K562 (cell line): ENCODE measurements around the gene SYNE1.

Source experiments
- CHD7 ChIP-seq: fragments of 200-600 bp; sonication (generic); IDR thresholded peaks from one replicate; pipeline ENCODE4 v1.6.1; 2012; ENCODE audit warnings: mild to moderate bottlenecking, low read depth, low read length, inconsistent platforms
- CREBBP ChIP-seq: IDR thresholded peaks from one replicate; pipeline ENCODE4 v1.6.1; 2012; ENCODE audit warnings: low read depth, mild to moderate bottlenecking, control low read depth, inconsistent platforms, low read length
- ELK1 ChIP-seq: sonication (generic); formaldehyde crosslinking; IDR thresholded peaks from 2 replicates; pipeline ENCODE4 v1.8.1; 2022; ENCODE audit warnings: missing genetic modification reagents
- EP300 ChIP-seq: IDR thresholded peaks from 2 replicates; pipeline ENCODE4 v1.6.1; 2012; ENCODE audit warnings: low read length, improper control_type of control experiment
- MIER1 ChIP-seq: fragments of 450-650 bp; IDR thresholded peaks from 2 replicates; pipeline ENCODE4 v1.6.1; 2016; ENCODE audit warnings: antibody characterized with exemption, mild to moderate bottlenecking, low read depth
- MXI1 ChIP-seq: IDR thresholded peaks from 2 replicates; pipeline ENCODE4 v1.6.1; 2011; ENCODE audit warnings: low read depth, mild to moderate bottlenecking, improper control_type of control experiment, low read length
- RBM22 ChIP-seq: fragments of 200-400 bp; formaldehyde crosslinking; IDR thresholded peaks from 2 replicates; pipeline ENCODE4 v1.6.1; 2018; ENCODE audit warnings: low read length, low read depth; ENCODE audit not compliant: poor library complexity, severe bottlenecking
- SMAD1 ChIP-seq: fragments of 150-350 bp; IDR thresholded peaks from 2 replicates; pipeline ENCODE4 v1.6.1; 2014; ENCODE audit warnings: low read length, low read depth; ENCODE audit not compliant: partially characterized antibody
- TF ChIP-seq, protein P1 (sequence below): fragments of 250-450 bp; sonication (Bioruptor Pico); IDR thresholded peaks from 2 replicates; pipeline ENCODE4 v1.8.0; 2021; ENCODE audit warnings: mild to moderate bottlenecking, moderate library complexity

DNA sequence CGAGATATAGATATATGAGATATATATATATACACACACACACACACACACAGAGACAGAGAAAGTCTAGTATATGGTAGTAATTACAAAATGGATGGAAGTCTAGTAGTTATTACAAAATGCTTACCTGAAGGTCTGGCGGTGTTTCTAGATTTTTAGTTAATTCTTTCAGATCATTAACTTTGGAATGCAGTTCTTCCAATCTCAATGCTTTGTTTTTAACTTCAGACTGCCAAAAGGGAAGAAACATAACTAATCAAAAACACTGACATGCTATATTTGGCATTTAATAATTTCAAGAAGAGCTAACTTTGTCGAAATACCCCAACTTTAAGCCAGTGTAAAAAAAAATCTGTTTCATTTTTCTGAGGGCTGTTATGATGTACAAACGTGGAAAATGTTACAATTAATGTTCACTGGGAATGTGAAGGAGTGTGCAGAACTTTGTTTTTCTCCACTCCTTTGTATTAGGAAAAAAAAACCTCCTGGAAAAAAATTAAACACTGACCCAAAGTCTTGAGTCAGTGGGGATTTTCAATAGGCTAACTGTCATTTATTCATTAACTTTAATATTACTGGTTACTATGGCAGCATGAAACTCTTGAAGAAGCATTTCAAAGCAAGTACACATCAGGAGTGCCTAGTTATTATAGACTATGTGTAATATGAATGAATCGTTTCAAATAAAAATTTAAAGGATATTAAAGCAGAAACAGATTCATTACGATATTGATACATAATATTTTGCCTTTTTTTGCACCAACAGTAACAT lies 232.9 kb downstream of the SYNE1 start:
- TF ChIP-seq ELK1 (CRISPR knock-in tag), result no peak
- TF ChIP-seq CHD7, result no peak
- TF ChIP-seq MIER1, result no peak
- no peak for TF ChIP-seq SMAD1
- no peak for TF ChIP-seq EP300
- no peak for TF ChIP-seq MXI1
- TF ChIP-seq, protein P1, sequence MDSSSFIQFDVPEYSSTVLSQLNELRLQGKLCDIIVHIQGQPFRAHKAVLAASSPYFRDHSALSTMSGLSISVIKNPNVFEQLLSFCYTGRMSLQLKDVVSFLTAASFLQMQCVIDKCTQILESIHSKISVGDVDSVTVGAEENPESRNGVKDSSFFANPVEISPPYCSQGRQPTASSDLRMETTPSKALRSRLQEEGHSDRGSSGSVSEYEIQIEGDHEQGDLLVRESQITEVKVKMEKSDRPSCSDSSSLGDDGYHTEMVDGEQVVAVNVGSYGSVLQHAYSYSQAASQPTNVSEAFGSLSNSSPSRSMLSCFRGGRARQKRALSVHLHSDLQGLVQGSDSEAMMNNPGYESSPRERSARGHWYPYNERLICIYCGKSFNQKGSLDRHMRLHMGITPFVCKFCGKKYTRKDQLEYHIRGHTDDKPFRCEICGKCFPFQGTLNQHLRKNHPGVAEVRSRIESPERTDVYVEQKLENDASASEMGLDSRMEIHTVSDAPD (CRISPR knock-in tag), result no peak
- TF ChIP-seq CREBBP, result no peak
- TF ChIP-seq RBM22, result no peak
